K562 (cell line): ENCODE data around the gene TAF1B. TPM values are rescaled to one million over a fixed set of nuclear protein-coding genes. Genes with fewer than 3 reads are reported as not detected.

ENCODE experiments used
- CHCHD3 ChIP-seq: fragments of 250-450 bp; sonication (Bioruptor Pico); IDR thresholded peaks from 2 replicates; pipeline ENCODE4 v2.1.2; 2022; ENCODE audit warnings: mild to moderate bottlenecking
- ELF2 ChIP-seq: fragments of 250-450 bp; sonication (Bioruptor Pico); IDR thresholded peaks from 2 replicates; pipeline ENCODE4 v1.5.0; 2021; ENCODE audit warnings: mild to moderate bottlenecking
- FOXK2 ChIP-seq, 2 experiments: fragments of 450-650 bp; IDR thresholded peaks in 1 of 2; conservative IDR thresholded peaks in 1 of 2; 2 replicates each; pipeline ENCODE4 v1.6.1; 2016; ENCODE audit warnings: low read depth in 2 of 2, mild to moderate bottlenecking in 1 of 2
- JUND ChIP-seq, 2 experiments: IDR thresholded peaks; 2 replicates in 1 of 2; 3 replicates in 1 of 2; pipeline ENCODE4 v1.6.1; 2011; ENCODE audit warnings: borderline replicate concordance in 2 of 2, low read depth in 2 of 2, low read length in 2 of 2, improper control_type of control experiment in 1 of 2, missing biosample characterization in 1 of 2, missing genetic modification characterization in 1 of 2, missing genetic modification reagents in 1 of 2
- MAZ ChIP-seq, 2 experiments: fragments of 450-650 bp in 1 of 2; sonication (generic) in 1 of 2; formaldehyde crosslinking; IDR thresholded peaks in 1 of 2; conservative IDR thresholded peaks in 1 of 2; 2 replicates each; pipeline versions ENCODE4 v1.4.0 to v1.5.0; 2020; ENCODE audit warnings: mild to moderate bottlenecking in 1 of 2, missing genetic modification reagents in 1 of 2
- MBD2 ChIP-seq: sonication (generic); IDR thresholded peaks from 2 replicates; pipeline ENCODE4 v1.6.1; 2016; ENCODE audit warnings: low read depth, borderline replicate concordance
- MCM5 ChIP-seq: fragments of 450-650 bp; IDR thresholded peaks from 2 replicates; pipeline ENCODE4 v1.6.1; 2016; ENCODE audit warnings: low read depth
- MEIS2 ChIP-seq: fragments of 450-650 bp; IDR thresholded peaks from 2 replicates; pipeline ENCODE4 v1.6.1; 2014; ENCODE audit warnings: mild to moderate bottlenecking; ENCODE audit not compliant: partially characterized antibody
- NR4A1 ChIP-seq, 2 experiments: fragments of 250-450 bp in 1 of 2; fragments of 450-650 bp in 1 of 2; sonication (Bioruptor Pico) in 1 of 2; IDR thresholded peaks; 2 replicates each; pipeline versions ENCODE4 v1.4.0 to v1.6.1; 2016 to 2020; ENCODE audit warnings: mild to moderate bottlenecking in 2 of 2, missing compliant biosample characterization in 1 of 2, missing genetic modification characterization in 1 of 2, moderate library complexity in 1 of 2
- PTTG1 ChIP-seq: fragments of 450-650 bp; IDR thresholded peaks from 2 replicates; pipeline ENCODE4 v1.6.1; 2016; ENCODE audit warnings: low read depth, mild to moderate bottlenecking, missing genetic modification characterization, missing compliant biosample characterization
- RCOR1 ChIP-seq, 2 experiments: IDR thresholded peaks; 2 replicates each; pipeline ENCODE4 v1.6.1; 2012; ENCODE audit warnings: low read depth in 2 of 2, low read length in 2 of 2, borderline replicate concordance in 1 of 2, improper control_type of control experiment in 1 of 2
- SIN3A ChIP-seq, 2 experiments: fragments of 150-350 bp in 1 of 2; IDR thresholded peaks; 2 replicates each; pipeline ENCODE4 v1.6.1; 2011 to 2016; ENCODE audit warnings: borderline replicate concordance in 2 of 2, low read depth in 2 of 2, low read length in 2 of 2, mild to moderate bottlenecking in 2 of 2, moderate library complexity in 2 of 2; ENCODE audit not compliant: control insufficient read depth in 1 of 2
- TBL1XR1 ChIP-seq, 2 experiments: IDR thresholded peaks; 2 replicates each; pipeline ENCODE4 v1.6.1; 2012; ENCODE audit warnings: improper control_type of control experiment in 2 of 2, low read length in 2 of 2, mild to moderate bottlenecking in 1 of 2
- ZNF212 ChIP-seq: fragments of 450-650 bp; formaldehyde crosslinking; IDR thresholded peaks from 2 replicates; pipeline ENCODE4 v1.4.0; 2020; ENCODE audit warnings: mild to moderate bottlenecking
- polyA plus RNA-seq, 8 experiments: library from polyadenylated mRNA; depleted of rRNA in 4 of 8; stranded (reverse) in 5 of 8; unstranded in 3 of 8; fragments of >200 nt; fragmentation: Nextera tagmentation in 2 of 8; fragmentation: Illumina TruSeq in 1 of 8; extraction: Ambion mirVana in 2 of 8; extraction: Trizol in 1 of 8; gene quantifications; 2 replicates each; pipeline versions ENCODE4 v1.2.1 to v1.2.3, GENCODE V29; 2011 to 2014; ENCODE audit warnings: inconsistent platforms in 1 of 8, missing spikeins in 1 of 8
- total RNA-seq, 7 experiments: library from RNA; depleted of rRNA in 6 of 7; stranded (reverse); fragments of >200 nt in 6 of 7; fragmentation: Illumina TruSeq in 2 of 7; extraction: Trizol in 2 of 7; gene quantifications; 2 replicates each; pipeline versions ENCODE4 v1.2.1 to v1.2.3, GENCODE V29; 2011 to 2021; ENCODE audit warnings: low replicate concordance in 1 of 7
- TF ChIP-seq, protein P1 (sequence below): fragments of 250-450 bp; sonication (Bioruptor Pico); IDR thresholded peaks from 2 replicates; pipeline ENCODE4 v1.4.0; 2020; ENCODE audit warnings: mild to moderate bottlenecking, moderate library complexity
- TF ChIP-seq, protein P2 (sequence below): fragments of 450-650 bp; IDR thresholded peaks from 2 replicates; pipeline ENCODE4 v1.6.1; 2016; ENCODE audit warnings: antibody characterized with exemption
- TF ChIP-seq, protein P3 (sequence below), 3 experiments: fragments of 200-800 bp in 1 of 3; fragments of 250-450 bp in 1 of 3; fragments of 450-650 bp in 1 of 3; sonication (Bioruptor Pico) in 1 of 3; sonication (Bioruptor generic) in 1 of 3; formaldehyde crosslinking in 1 of 3; IDR thresholded peaks; 2 replicates each; pipeline versions ENCODE4 v1.6.1 to v1.8.0; 2016 to 2022; ENCODE audit warnings: mild to moderate bottlenecking in 2 of 3, missing genetic modification characterization in 2 of 3, missing compliant biosample characterization in 1 of 3, moderate library complexity in 1 of 3
- TF ChIP-seq, protein P4 (sequence below): sonication (generic); formaldehyde crosslinking; IDR thresholded peaks from 2 replicates; pipeline ENCODE4 v1.9.0; 2022; ENCODE audit warnings: mild to moderate bottlenecking, missing genetic modification reagents

TAF1B gene
- total and polyA plus RNA-seq, 9 of the 15 experiments (the other 6 are each of a cell fraction or from before 2014, with no cell fraction given): 8.8 to 25.1 (median 17.3) TPM

DNA sequence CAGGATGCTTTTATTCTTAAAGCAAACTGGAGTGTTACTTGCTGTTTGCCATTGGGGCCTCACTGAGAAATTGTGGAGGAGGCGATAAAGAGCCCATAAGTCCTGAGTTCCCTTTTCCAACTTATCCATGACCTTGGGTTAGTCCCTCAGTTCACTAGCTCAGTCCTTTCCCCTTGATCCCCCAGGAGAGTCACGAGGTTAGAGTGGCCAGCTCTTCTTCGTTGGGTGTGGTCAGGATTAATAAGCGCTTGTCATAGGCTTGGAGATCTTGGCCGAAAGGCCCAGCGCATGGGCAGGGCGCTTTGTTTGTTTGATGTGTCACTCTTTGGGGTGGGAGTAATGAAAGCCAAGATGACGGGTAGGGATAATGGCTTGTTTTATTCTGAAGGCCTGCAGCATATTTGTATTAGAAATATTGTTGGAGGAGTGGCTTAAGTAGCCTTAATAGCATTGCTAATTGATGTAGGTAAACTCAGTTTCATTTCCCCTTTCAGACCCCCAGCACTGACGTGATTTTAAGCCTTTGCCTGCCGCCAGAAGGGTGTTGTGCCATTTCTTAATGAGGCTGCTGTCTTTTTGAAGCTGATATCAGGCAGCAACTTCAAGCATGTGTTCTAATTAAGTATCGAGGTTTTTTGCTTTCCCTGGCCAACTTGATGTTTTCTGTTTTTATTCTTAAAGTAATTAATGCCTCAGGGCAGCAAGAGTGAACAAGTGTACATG is 123.9 kb downstream of the TAF1B start (continued):
- TF ChIP-seq RCOR1 (IDR thresholded peaks at IDR 0.05; ENCODE audit: borderline replicate concordance in 1 of 2, low read depth in 2 of 2, low read length in 2 of 2) (peak in 1 of 2 experiments; percentile 52; a peak in 1 of 4 replicates), SIN3A (IDR thresholded peaks at IDR 0.05; ENCODE audit: borderline replicate concordance in 2 of 2, control insufficient read depth in 1 of 2, low read depth in 2 of 2, low read length in 2 of 2) (no peak), MCM5 (no peak), JUND (IDR thresholded peaks at IDR 0.05; ENCODE audit: borderline replicate concordance, low read depth, low read length) (peak; percentile 81), JUND (tag; IDR thresholded peaks at IDR 0.05; ENCODE audit: borderline replicate concordance, low read depth, low read length) (peak; percentile 66; the same call in 1 of the 3 replicates), ELF2 (no peak), CHCHD3 (CRISPR knock-in tag) (no peak), FOXK2 (conservative IDR thresholded peaks at IDR 0.05 in 1 of 2, IDR thresholded peaks at IDR 0.05 in 1 of 2; ENCODE audit: low read depth in 2 of 2) (peak in 1 of 2 experiments; percentile 54; a peak in 2 of 4 replicates), MBD2 (no peak), ZNF212 (CRISPR knock-in tag) (no peak), TBL1XR1 (IDR thresholded peaks at IDR 0.05; ENCODE audit: low read length in 2 of 2) (peak in 1 of 2 experiments; percentile 38; a peak in 1 of 4 replicates), MAZ (CRISPR knock-in tag; conservative IDR thresholded peaks at IDR 0.05 in 1 of 2, IDR thresholded peaks at IDR 0.05 in 1 of 2) (peak in 1 of 2 experiments; percentile 26; a peak in 1 of 4 replicates), NR4A1 (CRISPR knock-in tag; IDR thresholded peaks at IDR 0.05) (no peak), NR4A1 (tag; IDR thresholded peaks at IDR 0.05) (no peak), PTTG1 (tag) (no peak), MEIS2 (peak; percentile 86)
- TF ChIP-seq, protein P1, sequence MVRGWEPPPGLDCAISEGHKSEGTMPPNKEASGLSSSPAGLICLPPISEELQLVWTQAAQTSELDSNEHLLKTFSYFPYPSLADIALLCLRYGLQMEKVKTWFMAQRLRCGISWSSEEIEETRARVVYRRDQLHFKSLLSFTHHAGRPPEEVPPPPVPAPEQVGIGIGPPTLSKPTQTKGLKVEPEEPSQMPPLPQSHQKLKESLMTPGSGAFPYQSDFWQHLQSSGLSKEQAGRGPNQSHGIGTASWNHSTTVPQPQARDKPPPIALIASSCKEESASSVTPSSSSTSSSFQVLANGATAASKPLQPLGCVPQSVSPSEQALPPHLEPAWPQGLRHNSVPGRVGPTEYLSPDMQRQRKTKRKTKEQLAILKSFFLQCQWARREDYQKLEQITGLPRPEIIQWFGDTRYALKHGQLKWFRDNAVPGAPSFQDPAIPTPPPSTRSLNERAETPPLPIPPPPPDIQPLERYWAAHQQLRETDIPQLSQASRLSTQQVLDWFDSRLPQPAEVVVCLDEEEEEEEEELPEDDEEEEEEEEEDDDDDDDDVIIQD (CRISPR knock-in tag): no peak
- TF ChIP-seq, protein P2, sequence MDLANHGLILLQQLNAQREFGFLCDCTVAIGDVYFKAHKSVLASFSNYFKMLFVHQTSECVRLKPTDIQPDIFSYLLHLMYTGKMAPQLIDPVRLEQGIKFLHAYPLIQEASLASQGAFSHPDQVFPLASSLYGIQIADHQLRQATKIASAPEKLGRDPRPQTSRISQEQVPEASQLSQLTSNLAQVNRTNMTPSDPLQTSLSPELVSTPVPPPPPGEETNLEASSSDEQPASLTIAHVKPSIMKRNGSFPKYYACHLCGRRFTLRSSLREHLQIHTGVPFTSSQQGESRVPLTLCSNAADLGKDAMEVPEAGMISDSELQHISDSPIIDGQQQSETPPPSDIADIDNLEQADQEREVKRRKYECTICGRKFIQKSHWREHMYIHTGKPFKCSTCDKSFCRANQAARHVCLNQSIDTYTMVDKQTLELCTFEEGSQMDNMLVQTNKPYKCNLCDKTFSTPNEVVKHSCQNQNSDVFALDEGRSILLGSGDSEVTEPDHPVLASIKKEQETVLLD: peak; percentile 83
- TF ChIP-seq, protein P3, sequence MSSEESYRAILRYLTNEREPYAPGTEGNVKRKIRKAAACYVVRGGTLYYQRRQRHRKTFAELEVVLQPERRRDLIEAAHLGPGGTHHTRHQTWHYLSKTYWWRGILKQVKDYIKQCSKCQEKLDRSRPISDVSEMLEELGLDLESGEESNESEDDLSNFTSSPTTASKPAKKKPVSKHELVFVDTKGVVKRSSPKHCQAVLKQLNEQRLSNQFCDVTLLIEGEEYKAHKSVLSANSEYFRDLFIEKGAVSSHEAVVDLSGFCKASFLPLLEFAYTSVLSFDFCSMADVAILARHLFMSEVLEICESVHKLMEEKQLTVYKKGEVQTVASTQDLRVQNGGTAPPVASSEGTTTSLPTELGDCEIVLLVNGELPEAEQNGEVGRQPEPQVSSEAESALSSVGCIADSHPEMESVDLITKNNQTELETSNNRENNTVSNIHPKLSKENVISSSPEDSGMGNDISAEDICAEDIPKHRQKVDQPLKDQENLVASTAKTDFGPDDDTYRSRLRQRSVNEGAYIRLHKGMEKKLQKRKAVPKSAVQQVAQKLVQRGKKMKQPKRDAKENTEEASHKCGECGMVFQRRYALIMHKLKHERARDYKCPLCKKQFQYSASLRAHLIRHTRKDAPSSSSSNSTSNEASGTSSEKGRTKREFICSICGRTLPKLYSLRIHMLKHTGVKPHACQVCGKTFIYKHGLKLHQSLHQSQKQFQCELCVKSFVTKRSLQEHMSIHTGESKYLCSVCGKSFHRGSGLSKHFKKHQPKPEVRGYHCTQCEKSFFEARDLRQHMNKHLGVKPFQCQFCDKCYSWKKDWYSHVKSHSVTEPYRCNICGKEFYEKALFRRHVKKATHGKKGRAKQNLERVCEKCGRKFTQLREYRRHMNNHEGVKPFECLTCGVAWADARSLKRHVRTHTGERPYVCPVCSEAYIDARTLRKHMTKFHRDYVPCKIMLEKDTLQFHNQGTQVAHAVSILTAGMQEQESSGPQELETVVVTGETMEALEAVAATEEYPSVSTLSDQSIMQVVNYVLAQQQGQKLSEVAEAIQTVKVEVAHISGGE (CRISPR knock-in tag; IDR thresholded peaks at IDR 0.05): peak in 1 of 3 experiments; percentile 35; a peak in 1 of 6 replicates
- TF ChIP-seq, protein P4, sequence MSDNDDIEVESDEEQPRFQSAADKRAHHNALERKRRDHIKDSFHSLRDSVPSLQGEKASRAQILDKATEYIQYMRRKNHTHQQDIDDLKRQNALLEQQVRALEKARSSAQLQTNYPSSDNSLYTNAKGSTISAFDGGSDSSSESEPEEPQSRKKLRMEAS (CRISPR knock-in tag): peak; percentile 49; the same call in 1 of the 2 replicates
